Posterior cingulate gyrus (tissue), 11 donors: ENCODE measurements around the gene KRT83.
"Not testable (repeated sequence)": the region's sequence is repeated elsewhere in the genome, so short reads cannot be mapped to it uniquely, and the experiment has no call there.

Experiments
- DNase-seq, 10 donors: peaks; one replicate each; pipeline versions ENCODE4 v3.0.0 to v3.0.0-alpha.2; 2020 to 2021; ENCODE audit warnings: mixed read lengths in 3 of 10
- intact Hi-C: fragments of 100-400 bp; cut with DNase I; formaldehyde crosslinking; loops from one replicate; pipeline ENCODE4 v1.15.1; 2023

Gene KRT83

DNA sequence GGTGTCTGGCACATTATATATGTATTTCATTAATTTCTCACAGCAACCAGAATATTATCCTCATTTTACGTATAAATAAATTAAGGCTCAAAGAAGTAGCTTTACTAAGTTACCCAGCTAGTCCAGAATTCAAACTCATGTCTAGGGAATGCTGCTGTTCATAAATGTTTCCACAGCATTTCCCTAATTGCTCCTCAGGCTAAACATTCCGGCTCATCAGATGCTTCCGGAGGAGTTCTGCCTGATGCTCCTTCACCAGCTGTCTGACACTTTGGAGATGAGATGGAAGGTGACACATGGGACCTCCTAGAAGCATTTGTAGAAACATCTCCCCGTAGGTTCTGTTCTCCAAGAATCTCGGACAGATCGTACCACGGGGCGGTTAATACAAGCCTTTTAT is 34.0 kb upstream of the KRT83 start:
- intact Hi-C loops, result no loop called here
- peak in 1 of 10 donors; percentile 7 for DNase-seq

DNA sequence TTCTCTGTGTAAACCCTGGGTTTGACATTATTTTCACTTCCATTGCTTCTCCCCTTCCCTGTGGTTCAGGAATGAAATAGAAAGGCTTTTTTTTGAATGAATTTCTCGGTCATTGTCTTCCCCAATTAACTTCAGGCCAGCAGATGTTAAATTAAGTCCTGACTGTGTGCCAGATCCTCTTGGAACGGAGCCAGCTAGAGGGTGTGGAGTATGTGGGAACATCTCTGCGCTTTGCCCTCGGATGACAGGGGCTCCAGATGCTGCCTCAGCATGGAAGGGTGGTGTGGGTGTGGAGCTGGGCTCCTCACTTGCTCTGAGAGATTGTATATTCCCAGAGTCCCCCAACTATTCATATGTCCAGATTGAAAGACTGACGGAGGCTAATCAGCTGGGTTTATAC is 33.0 kb upstream of the KRT83 start:
- intact Hi-C loops, result no loop called here
- peak in 1 of 10 donors; percentile 19 for DNase-seq

GRCh38 chr12:52353766-52354165 is 32.6 kb upstream of the KRT83 start:
- no peak for DNase-seq
- intact Hi-C loops, result no loop called here

DNA sequence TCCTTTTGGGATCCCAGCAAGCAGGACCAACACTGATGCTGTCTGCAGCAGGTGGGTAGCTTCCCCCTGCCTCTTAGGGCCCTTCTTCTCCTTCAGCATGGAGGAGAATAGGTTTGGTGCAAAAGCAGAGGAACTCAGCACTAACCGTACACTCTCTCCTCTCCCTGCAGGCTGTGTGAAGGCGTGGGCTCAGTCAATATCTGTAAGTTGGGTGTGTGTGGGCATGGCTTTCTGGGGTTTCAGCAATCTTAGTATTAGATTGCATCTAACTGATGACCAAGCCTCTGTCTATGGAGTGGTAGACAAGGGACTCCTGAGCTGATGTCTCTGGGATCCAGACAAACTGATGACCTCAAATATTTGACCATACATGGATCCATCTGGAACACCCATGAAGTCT is 31.8 kb upstream of the KRT83 start:
- DNase-seq, result no peak
- intact Hi-C loops, result no loop called here

- intact Hi-C loops, result no loop called here
- DNase-seq, result peak in 9 of 10 donors; percentile 18 to 86 (median 41)
These were observed 30.2 kb upstream of the KRT83 start for GRCh38 chr12:52351196-52352059.

DNA sequence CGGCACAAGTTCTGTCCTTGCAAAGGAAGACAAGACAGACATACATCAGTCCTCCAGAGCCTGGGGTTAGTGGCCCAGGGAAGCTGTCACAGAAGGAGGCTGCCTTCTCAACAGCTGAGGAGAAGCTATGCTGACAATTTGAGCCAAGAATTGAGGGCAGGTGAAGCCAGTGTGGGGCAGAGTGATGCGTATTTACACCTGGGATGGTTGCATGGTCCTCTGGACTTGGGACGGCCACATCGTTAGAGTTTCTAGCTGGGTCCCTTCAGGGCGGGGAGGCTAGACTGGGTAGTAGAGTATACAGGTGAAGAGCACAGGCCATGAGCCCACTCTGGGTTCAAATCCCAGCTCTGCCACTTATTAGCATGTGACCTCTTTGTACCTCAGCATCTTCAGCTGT is 29.6 kb upstream of the KRT83 start:
- intact Hi-C loops, result no loop called here
- no peak for DNase-seq

DNA sequence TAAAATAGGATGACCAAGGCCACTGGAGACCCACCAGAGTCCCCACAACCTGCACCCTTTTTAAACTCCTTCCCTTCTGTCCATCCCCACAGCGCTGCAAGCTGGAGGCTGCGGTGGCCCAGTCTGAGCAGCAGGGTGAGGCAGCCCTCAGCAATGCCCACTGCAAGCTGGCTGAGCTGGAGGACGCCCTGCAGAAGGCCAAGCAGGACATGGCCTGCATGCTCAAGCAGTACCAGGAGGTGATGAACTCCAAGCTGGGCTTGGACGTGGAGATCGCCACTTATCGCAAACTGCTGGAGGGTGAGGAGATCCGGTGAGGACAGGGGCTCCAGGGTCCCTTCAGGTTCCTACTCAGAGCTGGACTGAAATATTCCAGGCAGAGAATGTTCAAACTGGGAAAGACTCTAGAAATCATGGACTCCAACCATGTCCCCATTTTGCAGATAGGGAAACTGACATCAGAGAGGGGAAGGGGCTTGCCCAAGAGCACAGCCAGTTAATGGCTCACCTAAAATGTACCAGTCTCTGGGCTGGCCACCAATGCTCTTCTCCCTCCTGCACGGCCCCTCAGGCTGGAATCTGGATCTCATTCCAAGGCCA is 28.9 kb upstream of the KRT83 start:
- peak in 1 of 10 donors; percentile 77 for DNase-seq
- intact Hi-C loops, result no loop called here

GRCh38 chr12:52349196-52349595 is 28.0 kb upstream of the KRT83 start:
- intact Hi-C loops, result no loop called here

GRCh38 chr12:52347551-52348510 is 26.6 kb upstream of the KRT83 start:
- intact Hi-C loops, result no loop called here
- DNase-seq, result no peak

More at GRCh38 chr12:52349196-52349595, 28.0 kb upstream of the KRT83 start:
- DNase-seq, result no peak

DNA sequence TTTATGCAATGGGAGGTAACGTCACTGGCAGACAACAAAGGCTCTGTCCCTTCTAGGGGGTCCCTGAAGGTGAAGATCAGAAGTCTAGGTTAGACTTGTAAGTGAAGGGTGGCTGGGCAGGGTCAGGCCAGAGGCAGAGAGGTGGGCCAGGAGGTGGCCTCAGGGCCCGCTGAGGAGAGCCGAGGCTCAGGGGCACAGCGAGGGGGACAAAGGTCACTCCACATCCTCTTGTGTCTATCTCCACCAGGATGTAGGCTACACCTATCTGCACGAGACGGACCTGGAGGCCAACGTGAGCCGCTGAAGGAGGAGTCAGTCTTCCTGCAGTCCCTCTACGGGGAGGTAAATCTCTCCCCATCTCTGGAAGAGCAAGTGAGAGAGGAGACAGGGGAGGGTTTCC is 25.8 kb upstream of the KRT83 start:
- intact Hi-C loops, result no loop called here

DNA sequence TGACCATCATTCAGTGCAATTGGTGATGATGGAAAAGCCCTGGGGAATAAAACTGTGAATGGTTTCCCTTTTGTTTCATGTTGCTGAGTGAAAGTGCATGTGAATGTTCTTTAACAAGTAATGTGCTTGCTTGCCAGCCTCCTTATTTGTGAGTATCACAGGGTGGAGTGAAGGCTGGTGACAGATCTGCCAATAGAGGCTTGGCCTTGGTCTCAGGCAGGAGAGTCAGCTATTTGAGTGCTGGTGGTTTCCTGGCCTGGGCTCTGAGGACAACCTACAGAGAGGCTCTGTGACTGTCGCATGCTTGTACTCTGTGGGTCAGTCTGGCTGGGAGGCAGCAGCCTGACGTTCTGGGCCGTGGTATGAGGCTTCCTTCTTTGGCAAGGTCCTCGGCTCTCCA is 25.4 kb upstream of the KRT83 start:
- peak in 2 of 10 donors; percentile 27 to 79 for DNase-seq
- intact Hi-C loops, result no loop called here

More for the DNA sequence above, 25.8 kb upstream of the KRT83 start:
- DNase-seq, result peak in 1 of 10 donors; percentile 77

DNA sequence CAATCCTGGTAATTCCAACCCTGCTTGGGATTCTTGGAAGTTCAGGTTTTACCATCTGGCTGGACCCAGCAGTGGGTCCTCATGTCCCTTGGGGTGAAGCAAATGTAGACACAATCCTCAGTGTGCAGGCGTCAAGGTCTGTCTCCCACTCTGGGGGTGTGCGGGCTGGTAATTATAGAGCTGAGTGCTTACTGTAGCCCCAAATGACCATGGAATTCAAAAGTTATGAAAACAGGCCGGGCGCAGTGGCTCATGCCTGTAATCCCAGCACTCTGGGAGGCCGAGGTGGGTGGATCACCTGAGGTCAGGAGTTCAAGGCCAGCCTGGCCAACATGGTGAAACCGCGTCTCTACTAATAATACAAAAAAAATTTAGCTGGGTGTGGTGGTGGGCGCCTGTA is 23.8 kb upstream of the KRT83 start:
- DNase-seq, intact Hi-C loops: not testable (repeated sequence)

- no peak for DNase-seq
- intact Hi-C loops, result no loop called here
These were observed 22.9 kb upstream of the KRT83 start for GRCh38 chr12:52344111-52344510.

DNA sequence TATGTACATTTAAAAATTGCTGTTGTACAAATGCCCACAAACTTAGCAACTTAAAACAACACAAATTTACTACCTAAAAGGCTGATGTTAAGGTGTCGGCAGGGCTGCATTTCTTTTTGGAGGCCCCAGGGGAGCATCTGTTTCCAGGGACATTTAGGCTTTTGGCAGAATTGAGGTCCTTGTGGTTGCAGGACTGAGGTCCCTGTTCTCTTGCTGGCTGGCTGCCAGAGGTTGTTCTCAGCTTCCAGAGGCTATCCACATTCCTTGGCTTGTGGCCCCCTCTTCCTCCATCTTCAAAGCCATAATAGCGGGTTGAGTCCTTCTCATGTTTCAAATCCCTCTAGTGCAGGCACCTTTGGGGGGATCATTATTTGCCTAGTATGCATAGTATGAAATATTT is 22.4 kb upstream of the KRT83 start:
- DNase-seq, result no peak
- intact Hi-C loops, result no loop called here

DNA sequence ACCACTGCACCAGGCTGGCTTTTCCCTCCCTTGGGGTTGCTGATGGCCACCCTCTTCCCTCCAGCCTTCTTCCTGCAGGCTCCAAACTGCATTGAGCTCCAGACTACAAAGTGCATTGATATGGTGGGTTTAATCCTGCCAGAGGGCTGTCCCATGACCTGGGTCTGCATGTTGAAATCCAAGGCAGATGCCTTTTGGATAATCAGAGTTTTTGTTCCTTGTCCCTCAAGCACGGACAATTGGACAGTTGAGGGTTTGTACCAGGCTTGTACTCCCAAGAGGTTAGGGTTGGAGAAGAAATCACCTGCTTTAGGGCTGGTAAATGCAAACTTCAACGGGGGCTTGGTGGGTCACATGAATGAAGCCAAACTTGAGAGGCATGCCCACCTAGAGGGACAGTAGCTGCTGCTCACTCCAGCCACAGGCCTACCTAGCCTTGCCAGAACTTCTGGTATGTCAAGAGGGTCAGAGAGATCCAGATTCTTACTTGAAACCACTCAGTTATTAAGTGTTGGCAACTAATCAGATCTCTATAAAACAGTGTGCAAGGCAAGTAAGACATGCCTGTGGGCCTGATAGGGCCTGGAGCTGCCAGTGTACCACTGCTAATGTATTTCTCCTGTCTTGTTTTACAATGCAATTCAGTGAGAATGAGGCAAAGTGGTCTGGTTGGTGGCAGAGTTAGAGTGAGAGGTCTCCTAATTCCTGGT is 21.7 kb upstream of the KRT83 start:
- intact Hi-C loops, result no loop called here
- no peak for DNase-seq

- no peak for DNase-seq
- intact Hi-C loops, result no loop called here
These were observed 19.9 kb upstream of the KRT83 start for GRCh38 chr12:52341066-52341580.

DNA sequence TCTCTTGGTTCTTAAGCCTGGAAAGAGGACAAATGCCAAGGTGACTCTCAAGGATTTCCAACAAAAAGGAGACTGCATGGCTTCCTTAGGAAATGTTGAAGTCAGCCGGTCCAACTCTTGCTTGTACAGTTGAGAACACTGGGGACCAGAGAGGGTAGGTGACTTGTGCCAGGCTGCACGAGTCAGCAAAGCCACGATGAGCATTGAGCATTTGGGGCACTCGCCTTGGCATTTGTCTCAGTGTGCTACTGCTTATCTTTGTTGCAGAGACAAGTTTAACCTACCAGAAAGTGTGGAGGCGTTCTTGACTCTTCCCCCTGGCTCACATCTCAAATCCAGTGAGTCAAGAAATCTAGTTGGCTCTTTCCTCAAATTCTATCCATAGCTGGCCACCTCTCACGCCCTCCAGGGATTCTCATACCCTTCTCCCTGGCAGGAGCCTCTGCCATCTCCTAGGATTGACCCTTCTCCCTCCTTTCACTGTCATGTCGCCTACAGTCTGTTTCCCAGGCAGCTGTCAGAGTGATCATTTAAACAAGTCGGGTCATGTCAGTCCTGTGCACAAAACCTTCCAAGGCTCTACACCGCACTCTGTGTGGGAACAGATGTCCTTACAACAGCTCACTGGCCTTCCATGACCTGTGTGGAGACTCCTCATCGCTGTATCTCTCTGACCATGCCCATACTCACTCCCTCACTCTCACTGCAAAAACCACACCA is 17.2 kb upstream of the KRT83 start:
- DNase-seq, result no peak
- intact Hi-C loops, result no loop called here

DNA sequence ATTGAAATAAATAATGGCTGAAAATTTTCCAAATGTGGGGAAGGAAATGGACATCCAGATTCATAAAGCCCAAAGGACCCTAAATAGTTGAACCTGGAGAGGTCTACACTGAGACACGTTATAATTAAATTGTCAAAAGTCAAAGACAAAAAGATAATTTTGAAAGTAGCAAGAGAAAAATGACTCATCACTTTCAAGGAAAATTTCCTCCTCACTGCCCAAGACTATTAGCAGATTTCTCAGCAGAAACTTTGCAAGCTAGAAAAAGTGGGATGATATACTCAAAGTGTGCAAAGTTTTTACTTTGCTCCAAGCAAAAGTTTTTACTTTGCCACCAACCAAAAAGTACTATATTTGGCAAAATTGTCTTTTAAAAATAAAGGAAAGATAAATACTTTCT is 15.9 kb upstream of the KRT83 start:
- intact Hi-C loops, result no loop called here
- DNase-seq, result no peak

DNA sequence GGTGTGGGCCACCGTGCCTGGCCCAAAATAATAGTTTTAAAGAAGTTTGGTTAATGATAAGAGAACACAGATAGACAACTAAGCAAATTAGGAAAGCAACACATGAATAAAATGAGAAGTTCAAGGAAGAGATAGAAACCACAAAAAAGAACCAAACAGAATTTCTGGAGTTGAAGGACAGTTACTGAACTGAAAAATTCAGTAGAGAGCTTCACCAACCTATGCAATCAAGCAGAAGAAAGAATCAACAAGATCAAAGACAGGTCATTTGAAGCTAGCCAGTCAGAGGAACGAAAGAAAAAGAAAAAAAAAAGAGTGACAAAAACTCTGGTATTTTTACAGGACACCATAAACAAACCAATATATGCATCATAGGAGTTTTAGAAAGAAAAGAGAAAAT is 15.4 kb upstream of the KRT83 start:
- intact Hi-C loops, result no loop called here
- no peak for DNase-seq
